Measurements from ENCODE around the gene NALCN.
"Not testable (repeated sequence)": the region's sequence is repeated elsewhere in the genome, so short reads cannot be mapped to it uniquely, and the experiment has no call there.

NALCN gene

GRCh38 chr13:101332583-101332982 lies 83.7 kb downstream of the NALCN start:
- DNase-seq (ENCODE audit: low read depth, low spot score), result no peak
- TF ChIP-seq CTCF (IDR thresholded peaks at IDR 0.05; ENCODE audit: low read depth, low read length), result no peak
- in situ Hi-C loops (cut with HindIII; ENCODE audit: low sequenced_read_pairs), result no loop called here
- H3K4me3 ChIP-seq (ENCODE audit: low read depth, low read length), result no peak overlapping the region

- no peak for TF ChIP-seq CTCF (IDR thresholded peaks at IDR 0.05; ENCODE audit: low read depth, low read length)
- in situ Hi-C loops (cut with HindIII; ENCODE audit: low sequenced_read_pairs), result no loop called here
- DNase-seq (ENCODE audit: low read depth, low spot score), result no peak
Observed at GRCh38 chr13:101331731-101332130, 84.6 kb downstream of the NALCN start.

GRCh38 chr13:101327871-101328270 lies 88.4 kb downstream of the NALCN start:
- no peak for DNase-seq (ENCODE audit: low read depth, low spot score)
- H3K4me3 ChIP-seq (ENCODE audit: low read depth, low read length), result no peak overlapping the region
- no peak for TF ChIP-seq CTCF (IDR thresholded peaks at IDR 0.05; ENCODE audit: low read depth, low read length)
- in situ Hi-C loops (cut with HindIII; ENCODE audit: low sequenced_read_pairs), result no loop called here

More at GRCh38 chr13:101331731-101332130, 84.6 kb downstream of the NALCN start:
- no peak overlapping the region for H3K4me3 ChIP-seq (ENCODE audit: low read depth, low read length)

GRCh38 chr13:101326710-101327109 lies 89.6 kb downstream of the NALCN start:
- no peak for TF ChIP-seq CTCF (IDR thresholded peaks at IDR 0.05; ENCODE audit: low read depth, low read length)
- in situ Hi-C loops (cut with HindIII; ENCODE audit: low sequenced_read_pairs), result no loop called here
- DNase-seq (ENCODE audit: low read depth, low spot score), result no peak
- H3K4me3 ChIP-seq (ENCODE audit: low read depth, low read length), result no peak overlapping the region

GRCh38 chr13:101325423-101325822 lies 90.9 kb downstream of the NALCN start:
- in situ Hi-C loops (cut with HindIII; ENCODE audit: low sequenced_read_pairs), result no loop called here
- no peak for DNase-seq (ENCODE audit: low read depth, low spot score)
- no peak overlapping the region for H3K4me3 ChIP-seq (ENCODE audit: low read depth, low read length)
- TF ChIP-seq CTCF (IDR thresholded peaks at IDR 0.05; ENCODE audit: low read depth, low read length), result no peak

- in situ Hi-C loops (cut with HindIII; ENCODE audit: low sequenced_read_pairs), result no loop called here
- H3K4me3 ChIP-seq (ENCODE audit: low read depth, low read length), result no peak overlapping the region
- DNase-seq (ENCODE audit: low read depth, low spot score), result no peak
- no peak for TF ChIP-seq CTCF (IDR thresholded peaks at IDR 0.05; ENCODE audit: low read depth, low read length)
Observed at GRCh38 chr13:101323601-101324000, 92.7 kb downstream of the NALCN start.

GRCh38 chr13:101317986-101318523 lies 98.3 kb downstream of the NALCN start:
- in situ Hi-C loops (cut with HindIII; ENCODE audit: low sequenced_read_pairs), result no loop called here
- no peak overlapping the region for H3K4me3 ChIP-seq (ENCODE audit: low read depth, low read length)
- TF ChIP-seq CTCF (IDR thresholded peaks at IDR 0.05; ENCODE audit: low read depth, low read length), result no peak
- DNase-seq (ENCODE audit: low read depth, low spot score), result no peak

GRCh38 chr13:101313479-101313878 lies 102.8 kb downstream of the NALCN start:
- H3K4me3 ChIP-seq (ENCODE audit: low read depth, low read length); in situ Hi-C loops (cut with HindIII; ENCODE audit: low sequenced_read_pairs); DNase-seq (ENCODE audit: low read depth, low spot score): not testable (repeated sequence)
